ENCODE data around the gene UNC79.
"Not testable (repeated sequence)": the region's sequence is repeated elsewhere in the genome, so short reads cannot be mapped to it uniquely, and the experiment has no call there.

The UNC79 gene

GRCh38 chr14:93493622-93494021 lies 62.9 kb downstream of the UNC79 start:
- DNase-seq (ENCODE audit: low read depth): not testable (repeated sequence)

- no peak for DNase-seq (ENCODE audit: low read depth)
Observed at GRCh38 chr14:93496856-93497741, 66.4 kb downstream of the UNC79 start.

DNA sequence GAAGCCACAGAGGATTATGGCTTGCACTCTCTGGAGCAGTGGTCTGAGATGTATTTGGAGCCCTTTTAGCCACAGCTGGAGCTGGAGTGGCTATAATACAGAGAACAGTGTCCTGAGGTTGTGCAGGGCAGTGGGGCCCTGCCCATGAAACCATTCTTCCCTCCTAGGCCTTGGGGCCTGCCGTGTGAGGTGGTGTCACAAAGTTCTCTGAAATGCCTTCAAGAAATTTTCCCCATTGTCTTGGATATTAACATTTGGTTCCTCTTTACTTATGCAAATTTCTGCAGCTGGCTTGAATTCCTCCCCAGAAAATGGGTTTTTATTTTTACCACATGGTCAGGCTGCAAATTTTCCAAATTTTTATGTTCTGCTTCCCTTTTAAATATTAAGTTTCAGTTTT lies 79.3 kb downstream of the UNC79 start:
- DNase-seq (ENCODE audit: low read depth): no peak

DNA sequence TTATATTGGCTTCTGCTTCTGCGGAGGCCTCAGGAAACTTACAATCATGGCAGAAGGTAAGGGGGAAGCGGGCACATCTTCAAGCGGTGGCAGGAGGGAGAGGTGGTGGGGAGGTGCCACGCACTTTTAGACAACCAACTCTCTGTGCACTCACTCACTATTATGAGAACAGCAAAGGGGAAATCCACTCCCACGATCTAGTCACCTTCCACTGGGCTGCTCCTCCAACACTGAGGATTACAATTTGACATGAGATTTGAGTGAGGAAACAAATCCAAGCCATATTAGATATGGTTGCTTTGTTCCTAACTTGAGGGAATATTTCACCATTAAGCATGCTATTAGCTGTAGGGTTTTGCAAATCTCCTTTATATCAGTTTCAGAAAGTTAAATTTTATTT lies 80.3 kb downstream of the UNC79 start:
- no peak for DNase-seq (ENCODE audit: low read depth)

DNA sequence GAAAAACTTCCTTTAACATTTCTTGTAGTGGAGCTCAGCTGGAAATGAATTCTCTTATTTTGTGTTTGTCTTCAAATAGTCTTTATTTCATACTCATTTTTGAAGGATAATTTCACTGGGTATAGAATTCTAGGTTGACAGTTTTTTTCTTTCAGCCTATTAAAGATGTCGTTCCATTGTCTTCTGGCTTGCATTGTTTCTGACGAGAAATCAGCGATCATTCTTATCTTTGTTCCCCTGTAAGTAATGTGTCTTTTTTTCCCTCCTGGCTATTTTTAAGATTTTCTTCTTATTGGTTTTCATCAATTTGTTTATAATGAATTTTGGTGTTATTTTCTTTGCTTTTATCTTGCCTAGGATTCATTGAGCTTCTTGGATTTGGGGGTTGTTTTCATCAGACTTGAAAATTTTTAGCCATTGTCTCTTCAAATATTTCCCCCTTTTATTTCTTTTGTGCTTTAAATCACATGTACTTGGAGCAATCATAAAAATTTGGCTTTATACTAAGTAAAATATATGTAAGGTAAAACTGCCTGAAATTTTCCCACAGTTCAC lies 89.4 kb downstream of the UNC79 start:
- DNase-seq (ENCODE audit: low read depth): no peak

- DNase-seq (ENCODE audit: low read depth): no peak
Observed at GRCh38 chr14:93522221-93522620, 91.5 kb downstream of the UNC79 start.

DNA sequence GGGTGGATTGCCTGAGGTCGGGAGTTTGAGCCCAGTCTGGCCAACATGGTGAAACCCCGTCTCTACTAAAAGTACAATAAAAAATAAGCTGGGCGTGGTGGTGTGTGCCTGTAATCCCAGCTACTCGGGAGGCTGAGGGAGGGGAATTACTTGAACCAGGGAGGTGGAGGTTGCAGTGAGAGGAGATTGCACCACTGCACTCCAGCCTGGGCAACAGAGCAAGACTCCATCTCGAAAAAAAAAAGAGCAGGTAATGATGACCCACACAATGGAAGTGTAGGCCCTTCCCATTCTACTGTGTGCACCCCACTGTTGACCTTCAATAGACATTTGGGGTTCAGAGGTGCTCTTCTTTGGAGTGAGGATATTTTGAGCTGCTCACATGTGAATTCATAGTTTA lies 94.5 kb downstream of the UNC79 start:
- not testable (repeated sequence) for DNase-seq (ENCODE audit: low read depth)

- no peak for DNase-seq (ENCODE audit: low read depth)
Observed at GRCh38 chr14:93525696-93526451, 95.1 kb downstream of the UNC79 start.

DNA sequence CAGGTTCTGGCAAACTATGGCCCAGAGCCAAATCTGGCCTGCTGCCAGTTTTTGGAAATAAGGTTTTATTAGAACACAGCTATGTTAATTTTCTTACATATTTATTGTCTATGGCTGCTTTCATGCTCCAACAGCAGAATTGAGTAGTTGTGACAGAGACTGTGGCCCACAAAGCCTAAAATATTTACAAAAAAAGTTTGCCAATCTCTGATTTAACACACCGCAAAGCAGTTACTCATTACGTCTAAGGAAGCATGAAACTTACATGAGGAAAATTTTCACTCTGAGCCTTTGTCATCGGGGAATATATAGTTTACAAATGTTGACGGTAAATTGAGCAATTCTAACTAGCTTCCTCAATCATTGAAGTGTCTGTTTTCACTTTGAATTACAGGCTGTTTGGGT lies 96.5 kb downstream of the UNC79 start:
- DNase-seq (ENCODE audit: low read depth): no peak

- no peak for DNase-seq (ENCODE audit: low read depth)
Observed at GRCh38 chr14:93528884-93529558, 98.3 kb downstream of the UNC79 start.

DNA sequence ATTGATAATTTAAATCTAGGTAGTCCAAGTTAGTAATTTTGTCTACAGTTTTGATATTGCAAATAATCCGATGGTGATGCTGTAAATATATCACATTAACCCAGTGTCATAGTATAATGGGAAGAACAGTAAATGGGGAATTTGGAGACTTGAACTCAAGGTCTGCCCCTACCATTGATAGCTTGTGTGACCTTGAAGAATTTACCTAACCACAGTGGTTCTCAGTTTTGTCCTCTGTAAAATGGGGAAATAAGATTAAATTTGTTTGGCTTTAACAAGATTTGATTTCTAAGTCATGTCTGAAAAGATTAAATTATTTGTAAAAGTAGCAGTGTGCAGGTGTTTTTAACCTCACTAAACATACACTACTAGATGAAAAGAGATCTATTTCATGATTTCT lies 100.9 kb downstream of the UNC79 start:
- no peak for DNase-seq (ENCODE audit: low read depth)

DNA sequence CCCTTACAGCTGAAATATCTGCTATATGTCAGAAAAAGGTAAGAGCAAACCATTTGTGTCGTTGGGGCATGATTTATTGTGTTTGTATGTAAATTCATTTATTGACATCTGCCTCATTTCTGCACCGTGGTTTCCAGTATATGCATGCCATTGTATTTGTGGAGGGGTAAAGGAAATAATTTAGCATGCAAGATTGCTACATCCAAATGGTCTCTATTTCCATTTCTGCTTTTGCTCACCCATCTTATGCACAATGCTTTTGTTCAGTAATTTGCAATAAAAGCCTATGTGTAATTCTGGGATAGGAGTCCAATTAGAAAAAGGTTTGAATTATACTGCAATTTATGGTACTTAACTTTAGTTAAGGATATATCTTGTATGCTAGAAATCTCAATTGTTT lies 101.8 kb downstream of the UNC79 start:
- no peak for DNase-seq (ENCODE audit: low read depth)

- no peak for DNase-seq (ENCODE audit: low read depth)
Observed at GRCh38 chr14:93533437-93533836, 102.7 kb downstream of the UNC79 start.

DNA sequence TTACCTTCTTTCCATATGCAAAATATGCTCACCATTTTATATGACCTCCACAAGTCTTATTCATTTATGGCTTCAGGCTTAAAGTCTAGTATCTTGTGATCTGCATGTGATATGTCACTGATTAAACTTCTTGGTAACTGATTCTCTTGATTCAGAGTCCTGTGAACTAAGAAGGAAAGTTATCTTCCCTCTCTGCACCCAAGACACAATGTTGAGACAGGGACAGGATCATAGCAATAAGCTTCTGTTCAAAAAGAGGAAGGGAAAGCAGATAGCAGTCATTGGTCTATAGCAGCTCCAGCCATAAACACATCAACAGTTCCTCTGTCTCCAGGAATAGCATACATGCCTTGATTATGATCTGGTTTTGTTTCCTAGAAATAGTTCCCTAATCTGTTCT lies 103.1 kb downstream of the UNC79 start:
- DNase-seq (ENCODE audit: low read depth): no peak

- DNase-seq (ENCODE audit: low read depth): no peak
Observed at GRCh38 chr14:93535537-93535936, 104.8 kb downstream of the UNC79 start.

DNA sequence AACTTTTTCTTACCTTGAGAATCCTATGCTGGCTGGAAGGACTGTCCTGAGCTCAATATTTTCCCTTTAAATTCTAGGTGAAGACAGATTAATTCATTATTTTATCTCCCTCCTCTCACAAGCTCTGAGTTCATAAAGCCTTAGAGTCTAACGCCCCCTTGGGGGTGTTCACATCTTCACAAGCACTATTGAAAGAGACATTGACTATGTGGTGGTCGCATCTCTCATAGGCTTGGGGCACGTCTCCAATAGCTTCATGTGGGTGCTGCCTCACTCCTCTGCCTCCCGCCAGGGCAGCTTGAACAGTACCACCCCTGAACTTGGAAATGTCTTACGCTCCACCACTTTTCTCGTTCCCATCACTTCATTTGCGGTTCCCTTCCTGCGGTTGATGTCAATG lies 106.2 kb downstream of the UNC79 start:
- DNase-seq (ENCODE audit: low read depth): no peak

DNA sequence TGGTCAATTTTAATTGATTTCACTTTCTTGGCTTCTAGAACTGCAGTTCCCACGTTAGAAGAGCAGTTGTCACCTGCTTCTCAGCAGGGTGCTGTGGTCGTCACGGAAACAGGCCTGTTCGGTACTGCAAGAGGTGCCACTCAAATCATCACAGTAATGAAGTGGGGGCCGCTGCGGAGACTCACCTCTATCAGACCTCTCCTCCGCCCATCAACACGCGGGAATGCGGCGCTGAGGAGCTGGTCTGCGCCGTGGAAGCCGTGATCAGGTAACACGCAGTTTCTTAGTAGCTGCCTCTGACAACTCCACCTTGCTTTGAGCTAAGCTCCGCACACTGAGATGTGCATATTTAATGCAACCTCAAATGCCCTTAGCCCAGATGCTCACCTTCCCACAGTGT lies 107.2 kb downstream of the UNC79 start:
- DNase-seq (ENCODE audit: low read depth): no peak

GRCh38 chr14:93538413-93538812 lies 107.7 kb downstream of the UNC79 start:
- no peak for DNase-seq (ENCODE audit: low read depth)

DNA sequence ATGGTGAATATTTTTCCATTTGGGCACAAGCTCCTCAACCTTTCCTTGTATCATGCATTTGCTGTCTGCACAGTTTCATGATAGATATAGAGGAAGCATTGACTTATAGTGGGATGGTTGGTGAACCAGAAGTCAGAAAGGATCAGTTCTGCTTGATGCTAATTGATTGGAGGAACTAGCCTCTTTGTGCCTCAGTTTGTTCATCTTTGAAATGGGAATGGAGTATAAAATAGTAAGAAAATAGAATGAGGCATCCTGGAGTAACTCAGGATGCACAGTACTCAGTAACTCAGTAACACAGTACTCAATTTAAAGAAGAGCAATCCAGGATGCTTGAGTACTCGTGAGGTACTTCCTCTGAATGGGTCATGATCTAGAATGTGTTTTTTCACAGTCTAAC lies 109.5 kb downstream of the UNC79 start:
- no peak for DNase-seq (ENCODE audit: low read depth)

GRCh38 chr14:93543766-93544165 lies 113.0 kb downstream of the UNC79 start:
- DNase-seq (ENCODE audit: low read depth): peak; percentile 3

DNA sequence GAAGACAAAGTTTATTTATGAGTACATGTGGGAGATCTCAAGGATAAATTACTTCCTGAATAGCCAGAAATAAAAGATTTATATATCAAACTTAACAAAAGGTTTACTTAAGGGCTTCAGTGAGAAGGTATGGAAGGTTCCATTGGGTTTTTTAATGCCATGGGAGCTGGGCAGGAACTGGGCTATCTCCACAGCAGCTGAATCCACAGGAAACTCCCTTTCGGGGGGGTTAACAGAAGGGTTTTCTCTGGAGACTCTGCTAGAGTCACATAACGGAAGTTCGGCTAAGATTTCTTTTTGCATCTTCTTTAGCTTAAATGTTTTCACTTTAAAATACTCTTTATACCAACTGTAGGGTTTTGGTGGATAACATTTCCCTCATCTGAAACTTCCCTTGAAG lies 113.5 kb downstream of the UNC79 start:
- no peak for DNase-seq (ENCODE audit: low read depth)

- no peak for DNase-seq (ENCODE audit: low read depth)
Observed at GRCh38 chr14:93546642-93547041, 115.9 kb downstream of the UNC79 start.

Measured in non-pigmented ciliary epithelial cell (primary cell).